ENCODE data around the gene HGFAC.

- TF ChIP-seq TAF1 (IDR thresholded peaks at IDR 0.05; ENCODE audit: low read depth, low read length) = no peak
- no peak for TF ChIP-seq POLR2A (IDR thresholded peaks at IDR 0.05; ENCODE audit: low read depth, low read length)
- TF ChIP-seq POLR2AphosphoS5 (IDR thresholded peaks at IDR 0.05; ENCODE audit: low read depth, low read length) = no peak
- no peak for TF ChIP-seq SPI1 (IDR thresholded peaks at IDR 0.05; ENCODE audit: low read depth, low read length)
- TF ChIP-seq PAX5 (IDR thresholded peaks at IDR 0.05; ENCODE audit: insufficient read depth, low read length, severe bottlenecking) = no peak
Observed at GRCh38 chr4:3406021-3406420, 35.7 kb upstream of the HGFAC start.

Measured in GM12891 (cell line).